ENCODE results near the gene ITGA3. TPM values are rescaled to one million over a fixed set of nuclear protein-coding genes. Genes with fewer than 3 reads are reported as not detected.

ITGA3 gene
- total and polyA plus RNA-seq, 12 donors = 12.5 to 44.2 (median 23.1) TPM

DNA sequence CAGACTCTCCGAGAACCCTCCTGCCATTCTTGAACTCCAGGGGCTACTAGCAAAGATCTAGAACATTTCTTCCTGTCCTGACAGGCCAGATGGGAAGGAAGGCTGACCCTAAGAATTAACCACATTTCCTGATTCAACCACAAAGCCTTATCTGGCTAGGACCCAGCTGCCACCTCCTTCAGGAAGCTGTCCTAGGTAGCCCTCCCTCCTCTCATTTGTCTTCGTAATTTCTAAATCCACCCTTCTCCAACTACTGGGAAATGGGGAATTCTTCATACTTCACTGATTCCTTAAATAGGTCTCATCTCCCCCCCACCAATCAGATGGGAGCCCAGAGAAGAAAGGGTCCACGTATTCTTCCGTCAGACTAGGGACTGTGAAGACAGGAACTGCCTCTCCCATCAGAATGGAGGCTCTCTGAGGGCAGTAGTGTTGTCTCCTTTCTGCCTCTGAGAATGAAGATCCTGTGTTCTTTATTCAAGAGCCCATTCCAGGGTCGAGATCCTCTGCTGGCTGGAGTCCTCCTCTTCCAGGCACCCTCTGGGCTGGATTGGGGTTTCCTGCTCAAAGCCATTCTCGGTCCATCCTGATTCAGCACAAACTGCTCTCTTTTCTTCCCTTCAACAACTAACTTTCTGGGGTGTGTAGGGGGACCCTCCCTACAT lies 71.9 kb downstream of the ITGA3 start:
- Histone ChIP-seq H3K36me3 (peaks cover 0 to 3% (median 0%) of the 10 kb centered on the region in 9 donors), H3K27me3 (peaks cover 0 to 40% (median 0%) of the 10 kb centered on the region in 7 donors), H3K4me1 (peaks cover 12 to 60% (median 37%) of the 10 kb centered on the region in 9 donors), H3K4me3 (no peak overlapping the region), H3K27ac (no peak overlapping the region), H3K9me3 (no peaks in the 10 kb centered on the region)
- no peak for ATAC-seq
- no peak for DNase-seq
- no peak for TF ChIP-seq CTCF (IDR thresholded peaks at IDR 0.05)
- WGBS, 2 donors = 65 to 70% methylated on average over 6 of the region's 6 CpGs
- intact Hi-C loops (cut with DNase I) = no loop called here

DNA sequence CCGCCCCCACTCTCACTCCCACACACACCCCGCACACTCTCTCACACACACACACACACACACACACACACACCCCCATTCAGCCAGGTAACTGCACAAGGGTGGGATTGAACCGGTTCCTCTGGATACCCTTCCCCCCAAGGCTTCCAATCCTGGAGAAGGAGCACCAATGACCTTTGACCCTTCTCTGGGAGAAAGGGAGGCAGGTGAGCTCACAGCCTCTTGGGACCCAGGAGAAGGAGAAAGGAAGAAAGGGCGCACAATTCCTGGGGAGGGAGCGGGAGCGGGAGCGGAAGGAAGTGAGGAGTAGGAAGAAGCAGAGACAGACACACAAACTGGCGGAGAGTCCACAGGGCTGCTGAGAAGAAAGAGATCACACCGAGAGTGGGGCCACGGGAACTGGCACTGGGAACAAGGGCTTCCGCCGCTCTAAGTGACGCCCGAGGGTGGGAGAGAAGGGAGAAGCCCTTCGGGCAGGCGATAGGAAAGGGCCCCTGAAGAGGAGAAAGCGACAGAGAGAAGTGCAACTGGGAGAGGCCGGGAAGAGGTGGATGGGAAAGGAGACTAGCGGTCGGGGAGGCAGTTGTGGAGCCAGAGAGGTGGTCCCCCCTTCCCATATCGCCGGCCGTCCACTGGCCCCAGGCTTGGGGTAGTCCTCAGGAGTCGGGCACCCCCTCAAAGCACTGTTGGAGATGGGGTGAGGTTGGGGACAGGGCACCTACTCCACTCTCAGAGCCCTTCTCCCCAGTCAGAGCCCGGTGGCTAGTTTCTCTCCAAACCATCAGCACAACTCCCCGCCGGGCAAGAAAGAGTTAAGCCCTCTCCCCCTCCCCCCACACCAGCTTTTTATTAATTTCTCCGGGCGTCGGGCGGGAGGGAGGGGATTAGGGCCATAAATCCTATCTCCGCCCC lies 72.8 kb downstream of the ITGA3 start:
- whole genome bisulfite sequencing, 2 donors = 27 to 28% methylated on average over 32 of the region's 32 CpGs

DNA sequence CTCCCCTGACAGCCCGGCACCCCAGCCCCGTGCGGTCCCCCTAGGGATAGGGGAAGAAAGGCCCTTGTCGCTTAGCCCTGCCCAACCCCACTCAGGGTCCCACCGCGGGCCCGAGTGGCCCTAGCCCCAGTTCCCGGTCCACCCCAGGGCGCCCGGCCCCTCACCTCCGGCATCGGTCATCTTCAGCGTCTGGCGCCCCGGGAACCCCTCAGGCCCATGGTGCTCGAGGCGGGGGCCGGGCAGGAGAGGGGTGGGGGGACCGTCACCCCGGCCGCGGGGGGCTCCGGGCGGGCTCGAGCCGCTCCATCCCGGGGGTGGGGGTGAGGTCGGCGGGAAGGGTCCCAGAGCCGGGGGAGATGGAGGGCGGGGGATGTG lies 73.4 kb downstream of the ITGA3 start:
- DNase-seq (no peak), ATAC-seq (peak in 1 of 8 donors; percentile 3)
- Histone ChIP-seq H3K4me1 (peaks cover 14 to 65% (median 43%) of the 10 kb centered on the region in 9 donors), H3K4me3 (peak overlapping the region; percentile 33 to 58 (median 55)), H3K36me3 (peaks cover 0 to 13% (median 0%) of the 10 kb centered on the region in 9 donors), H3K27ac (peak overlapping the region in 3 of 10 donors; percentile 4 to 34 (median 20)), H3K27me3 (peaks cover 0 to 40% (median 0%) of the 10 kb centered on the region in 7 donors), H3K9me3 (no peaks in the 10 kb centered on the region)
- intact Hi-C loops (cut with DNase I) = no loop called here
- TF ChIP-seq CTCF (IDR thresholded peaks at IDR 0.05) = no peak
- 2 to 3% methylated on average over 26 to 31 of the region's 31 CpGs for WGBS, 2 donors

More for the DNA sequence above, 72.8 kb downstream of the ITGA3 start:
- intact Hi-C loops (cut with DNase I) = no loop called here
- Histone ChIP-seq H3K27me3 (peaks cover 0 to 40% (median 0%) of the 10 kb centered on the region in 7 donors), H3K27ac (peak overlapping the region in 4 of 10 donors; percentile 4 to 52 (median 27)), H3K36me3 (peaks cover 0 to 9% (median 0%) of the 10 kb centered on the region in 9 donors), H3K4me1 (peaks cover 14 to 63% (median 41%) of the 10 kb centered on the region in 9 donors), H3K4me3 (peak overlapping the region; percentile 33 to 58 (median 55)), H3K9me3 (no peaks in the 10 kb centered on the region)
- no peak for ATAC-seq
- DNase-seq = no peak
- TF ChIP-seq CTCF (IDR thresholded peaks at IDR 0.05) = no peak

Data from heart right ventricle (tissue), 16 donors.